Stimulated activated CD4-positive, alpha-beta T cell treated with anti-CD3 and anti-CD28 coated beads, TNF-alpha, amount 100 ng/mL, for 4 hours (primary cell): ENCODE data around the gene EYA4.

Source experiments
- DNase-seq, 3 experiments: peaks; one replicate each; pipeline ENCODE4 v3.0.0-alpha.2; 2020; ENCODE audit warnings: low read depth in 3 of 3

The EYA4 gene

GRCh38 chr6:133241086-133241900 lies at the start of gene EYA4:
EYA4 (plus strand) TSS chr6:133241357; CDS start chr6:133274781, 33,424 bp downstream.
- no peak for DNase-seq

- DNase-seq, result no peak
These were observed 47.8 kb upstream of the EYA4 start for GRCh38 chr6:133193396-133193795.

GRCh38 chr6:133198725-133199124 lies 42.4 kb upstream of the EYA4 start:
- DNase-seq, result no peak

GRCh38 chr6:133201231-133201630 lies 39.9 kb upstream of the EYA4 start:
- DNase-seq, result no peak

- DNase-seq, result no peak
These were observed 38.4 kb upstream of the EYA4 start for GRCh38 chr6:133202610-133203343.

GRCh38 chr6:133203344-133203697 lies 37.8 kb upstream of the EYA4 start:
- no peak for DNase-seq

- no peak for DNase-seq
These were observed 35.9 kb upstream of the EYA4 start for GRCh38 chr6:133205304-133205703.

GRCh38 chr6:133206942-133207341 lies 34.2 kb upstream of the EYA4 start:
- no peak for DNase-seq

- no peak for DNase-seq
These were observed 33.4 kb upstream of the EYA4 start for GRCh38 chr6:133207754-133208153.

- no peak for DNase-seq
These were observed 32.9 kb upstream of the EYA4 start for GRCh38 chr6:133208183-133208755.

GRCh38 chr6:133214267-133214666 lies 26.9 kb upstream of the EYA4 start:
- no peak for DNase-seq

- DNase-seq, result no peak
These were observed 22.3 kb upstream of the EYA4 start for GRCh38 chr6:133218852-133219251.

- DNase-seq, result no peak
These were observed 17.6 kb upstream of the EYA4 start for GRCh38 chr6:133223452-133224029.

GRCh38 chr6:133225560-133225959 lies 15.6 kb upstream of the EYA4 start:
- DNase-seq, result no peak

- no peak for DNase-seq
These were observed 13.8 kb upstream of the EYA4 start for GRCh38 chr6:133227344-133227743.

- no peak for DNase-seq
These were observed 11.1 kb upstream of the EYA4 start for GRCh38 chr6:133230052-133230451.

GRCh38 chr6:133235221-133235620 lies 5.9 kb upstream of the EYA4 start:
- DNase-seq, result no peak

- no peak for DNase-seq
These were observed 4.2 kb upstream of the EYA4 start for GRCh38 chr6:133236932-133237331.

- no peak for DNase-seq
These were observed 559 bp upstream of the EYA4 start for GRCh38 chr6:133240511-133241085.

GRCh38 chr6:133241901-133242636 lies 912 bp downstream of the EYA4 start:
- no peak for DNase-seq
